ENCODE measurements around the gene PTPN21.

PTPN21 gene

DNA sequence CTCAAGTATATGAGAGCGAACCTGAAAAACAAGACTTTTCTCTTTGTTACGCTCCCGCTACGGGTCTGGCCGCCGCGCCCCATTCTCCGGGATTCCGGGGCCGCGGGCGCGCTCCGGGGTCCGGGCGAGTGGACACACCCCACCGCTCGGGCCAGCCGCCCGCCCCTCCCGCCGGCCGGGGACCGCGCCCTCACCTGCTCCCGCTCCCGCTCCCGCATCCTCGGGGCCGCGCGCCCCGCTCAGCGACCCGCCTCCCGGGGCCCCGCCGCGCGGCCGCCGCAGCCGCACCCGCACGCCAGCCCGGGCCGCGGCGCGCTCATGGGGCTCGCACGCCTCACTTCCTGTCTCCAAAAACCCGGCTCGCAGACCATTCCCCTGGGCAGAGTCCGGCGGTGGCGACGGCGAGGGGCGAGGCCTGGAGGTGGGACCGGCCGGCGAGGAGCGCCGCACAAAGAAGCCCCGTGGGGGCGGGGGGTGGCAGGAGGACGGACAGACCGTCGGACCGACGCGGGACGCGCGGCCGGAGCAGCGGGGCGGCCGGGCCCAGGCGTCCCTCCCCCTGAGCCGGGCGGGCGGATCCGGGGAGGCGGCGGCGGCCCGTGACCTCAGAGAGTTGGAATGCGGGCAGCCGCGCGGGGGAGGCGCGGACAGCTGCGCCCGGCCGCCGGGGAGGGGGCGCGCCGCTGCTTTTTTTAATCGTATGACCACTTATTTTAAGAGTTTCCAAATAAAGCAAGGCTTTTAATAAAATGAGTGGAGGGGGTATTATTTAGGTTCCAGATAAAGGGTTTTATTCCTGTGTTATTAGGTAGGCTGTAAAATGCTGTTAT is at the start of gene PTPN21:
Gene PTPN21 (minus strand): TSS at position 551 of the 830 bp plus-strand sequence. CDS start 4,590 bp downstream, outside the sequence.
- DNase-seq (ENCODE audit: extremely low read depth in 1 of 2, low read depth in 1 of 2) = no peak

DNA sequence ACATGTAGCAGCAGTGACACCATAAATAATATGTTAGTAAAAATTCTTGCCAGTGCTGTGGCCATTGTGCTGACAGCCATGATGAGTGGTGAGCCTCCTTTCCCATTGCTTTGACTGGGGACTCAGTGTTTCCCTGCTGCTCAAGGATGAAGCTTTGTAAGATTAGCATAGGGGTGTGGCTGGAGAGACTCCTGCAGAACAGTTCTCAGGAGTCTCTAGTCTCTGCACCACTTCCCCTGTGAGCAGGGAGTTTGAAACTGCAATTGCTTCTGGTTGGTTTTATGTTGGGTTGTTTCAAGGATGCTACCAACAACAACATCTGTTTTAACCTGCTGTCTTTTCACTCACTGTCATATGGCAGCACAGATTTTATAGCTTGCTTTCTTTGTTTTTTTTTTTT is 49.4 kb upstream of the PTPN21 start:
- DNase-seq (ENCODE audit: extremely low read depth in 1 of 2, low read depth in 1 of 2) = no peak

DNA sequence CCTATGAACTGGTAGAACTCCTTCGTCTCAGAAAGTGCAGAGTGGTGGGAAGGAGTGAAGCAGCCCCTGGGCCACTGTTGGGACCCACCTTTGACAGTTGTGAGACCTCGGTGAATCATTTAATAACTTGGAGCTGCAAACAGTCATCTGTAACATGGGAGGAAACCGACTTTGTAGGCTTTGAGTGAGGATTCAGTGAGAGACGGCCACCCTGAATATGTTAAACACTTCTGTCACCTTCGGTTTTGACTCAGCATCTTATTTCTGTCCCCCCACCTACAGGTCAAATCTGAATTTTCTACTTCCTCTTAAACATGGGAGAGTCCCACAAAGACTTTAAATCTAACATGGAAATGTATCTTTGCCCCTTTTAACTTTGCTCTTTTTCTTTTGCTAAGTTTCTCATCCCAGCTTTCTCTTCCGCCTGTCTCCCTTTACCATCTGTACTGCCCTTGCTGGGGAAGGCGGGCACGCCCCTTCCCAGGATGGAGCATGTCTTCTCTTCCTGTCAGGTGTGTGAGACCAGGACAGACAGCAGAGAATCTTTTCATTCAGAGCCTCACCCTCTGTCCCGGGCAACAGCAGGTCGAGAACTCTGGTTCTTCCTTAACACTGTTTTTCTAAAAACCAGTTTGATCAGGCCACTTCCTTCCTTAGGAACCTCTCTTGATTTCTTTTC is 45.1 kb upstream of the PTPN21 start:
- DNase-seq (ENCODE audit: extremely low read depth in 1 of 2, low read depth in 1 of 2) = peak in 1 of 2 donors; percentile 37

DNA sequence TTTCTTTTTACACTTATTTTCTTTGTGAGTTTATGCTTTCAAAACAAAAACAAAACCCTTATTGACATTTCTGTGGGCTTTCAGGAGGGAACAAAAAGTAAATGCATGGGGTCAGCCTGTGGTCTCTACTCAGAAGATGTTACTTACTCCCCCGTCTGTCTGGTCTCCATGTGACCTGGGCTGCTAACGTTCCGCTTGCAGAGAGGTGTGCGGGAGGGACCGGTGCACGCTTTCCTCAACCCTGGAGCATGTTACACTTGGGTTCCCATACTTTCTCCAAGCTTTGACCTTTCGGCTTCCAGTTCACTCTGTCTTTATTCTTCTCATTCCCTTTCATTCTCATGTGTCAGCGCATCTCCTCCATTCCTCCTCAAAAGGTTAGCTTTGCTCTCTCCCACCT is 44.5 kb upstream of the PTPN21 start:
- DNase-seq (ENCODE audit: extremely low read depth in 1 of 2, low read depth in 1 of 2) = no peak

DNA sequence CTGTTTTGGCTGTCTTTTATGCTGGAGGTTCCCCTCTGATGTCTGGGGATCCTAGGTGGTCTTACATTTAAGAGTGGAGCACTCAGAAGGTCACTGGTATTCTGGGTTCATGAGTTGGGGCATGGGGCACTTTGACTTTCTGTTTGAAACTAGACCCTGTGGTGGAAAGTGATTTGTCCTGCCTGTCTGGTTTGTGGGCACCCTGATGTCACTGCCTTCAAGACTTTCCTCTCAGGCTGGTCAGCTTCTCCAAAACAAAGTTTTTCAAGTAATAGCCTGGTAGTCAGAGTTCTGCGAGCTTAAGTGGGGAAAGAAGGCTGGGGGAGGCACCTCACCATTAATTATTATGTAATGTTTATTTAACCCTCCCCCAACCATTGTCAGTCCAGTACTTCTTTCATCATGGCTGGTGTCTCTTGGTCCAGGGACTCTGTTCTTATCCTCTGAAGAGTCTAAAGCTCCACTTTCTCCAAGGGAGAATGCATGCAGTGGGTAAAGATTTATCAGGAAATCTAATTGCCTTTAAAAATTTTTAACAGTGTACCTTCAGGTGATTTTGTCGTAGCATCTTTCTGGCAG is 43.4 kb upstream of the PTPN21 start:
- DNase-seq (ENCODE audit: extremely low read depth in 1 of 2, low read depth in 1 of 2) = no peak

DNA sequence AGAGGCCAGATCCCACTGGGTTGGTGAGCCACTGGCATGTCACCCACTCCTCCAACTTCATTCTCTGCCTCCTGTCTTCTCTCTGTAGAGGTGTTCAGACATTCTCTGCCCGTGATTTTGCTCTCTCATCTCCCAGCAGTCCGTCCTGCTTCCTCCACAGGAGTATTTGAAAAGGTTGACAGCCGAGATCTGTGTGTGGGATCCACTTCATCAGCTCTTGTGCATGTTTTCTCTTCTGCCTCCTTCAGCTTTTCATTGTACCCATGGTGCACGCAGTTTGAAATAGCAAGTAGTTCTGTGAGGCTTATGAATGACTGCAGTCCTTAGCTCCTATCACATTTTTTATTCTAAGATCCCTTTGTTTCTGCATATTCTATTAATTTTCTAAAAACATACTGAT is 42.8 kb upstream of the PTPN21 start:
- no peak for DNase-seq (ENCODE audit: extremely low read depth in 1 of 2, low read depth in 1 of 2)

DNA sequence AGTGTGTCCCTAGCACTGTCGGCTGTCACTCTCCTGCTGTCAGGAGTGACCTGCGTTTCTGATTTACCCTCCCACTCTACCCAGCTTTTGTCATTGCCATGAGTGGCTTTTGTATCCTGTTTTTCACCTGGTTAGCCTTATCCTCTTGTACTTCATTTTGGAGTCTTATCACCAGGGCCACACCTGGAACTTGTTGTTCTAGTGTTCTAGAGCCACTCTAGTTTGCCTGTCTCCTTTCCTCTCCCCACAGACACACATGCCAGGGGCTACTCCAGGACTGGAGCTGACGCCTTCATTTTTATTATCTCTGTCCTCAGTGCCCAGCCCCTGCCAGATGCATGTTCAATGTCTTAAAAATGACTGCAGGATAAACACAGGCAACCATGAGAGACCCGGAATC is 42.2 kb upstream of the PTPN21 start:
- DNase-seq (ENCODE audit: extremely low read depth in 1 of 2, low read depth in 1 of 2) = no peak

DNA sequence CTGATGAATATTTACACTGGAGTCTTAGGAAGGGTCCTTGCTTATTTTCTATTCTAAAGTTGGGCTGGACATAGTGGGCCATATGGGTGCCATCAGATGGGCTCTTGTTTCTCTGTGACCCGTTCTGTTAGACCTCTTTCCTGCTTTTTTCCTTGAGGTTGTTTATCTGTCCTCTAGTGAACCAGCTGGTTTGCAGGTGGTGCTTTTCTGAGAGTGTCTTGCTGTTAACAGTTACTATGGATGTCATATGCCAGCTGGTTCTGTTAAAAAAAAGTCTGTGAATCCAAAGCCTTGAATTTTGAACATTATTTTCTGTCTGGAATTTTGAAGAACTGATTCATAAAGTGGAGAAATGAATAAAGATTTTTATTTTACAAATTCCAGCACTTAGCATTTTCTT is 37.2 kb upstream of the PTPN21 start:
- DNase-seq (ENCODE audit: extremely low read depth in 1 of 2, low read depth in 1 of 2) = no peak

DNA sequence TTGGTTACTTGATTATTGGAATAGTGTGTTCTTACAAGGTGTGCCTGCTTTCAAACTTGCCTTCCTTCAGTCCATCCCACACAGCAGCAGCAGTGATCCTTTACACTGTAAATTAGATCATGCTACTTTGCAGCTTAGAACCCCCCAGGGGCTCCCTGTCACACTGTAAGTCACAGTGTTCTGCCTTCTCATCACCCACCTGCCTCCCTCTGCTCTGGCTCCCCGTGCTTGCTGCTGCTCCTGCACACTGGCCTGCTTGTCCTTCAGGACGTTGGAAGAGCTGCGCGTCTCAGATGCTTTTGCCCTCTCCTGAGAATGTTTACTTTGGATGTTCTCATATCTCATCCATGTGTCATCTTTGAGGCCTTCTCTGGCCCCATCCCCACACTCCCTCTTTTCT is 35.4 kb upstream of the PTPN21 start:
- no peak for DNase-seq (ENCODE audit: extremely low read depth in 1 of 2, low read depth in 1 of 2)

DNA sequence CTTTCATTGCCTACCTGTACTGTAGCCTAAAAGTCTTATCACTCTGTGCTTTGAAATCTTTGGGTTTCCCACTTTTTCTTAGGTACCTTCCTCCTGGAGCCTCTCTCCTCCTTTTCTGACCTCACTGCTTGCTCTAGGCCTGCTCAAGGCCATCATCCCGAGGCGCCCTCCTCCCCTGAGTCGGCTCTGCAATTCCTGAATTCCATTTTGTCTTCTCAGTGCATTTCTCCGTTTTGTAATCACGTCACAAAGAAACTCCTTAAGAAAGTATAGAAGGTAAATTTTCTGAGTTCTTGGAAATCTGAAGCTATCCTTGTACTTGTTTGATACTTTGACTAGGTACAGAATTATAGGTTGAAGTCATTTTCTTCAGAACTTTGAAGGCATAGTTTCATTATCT is 33.3 kb upstream of the PTPN21 start:
- no peak for DNase-seq (ENCODE audit: extremely low read depth in 1 of 2, low read depth in 1 of 2)

DNA sequence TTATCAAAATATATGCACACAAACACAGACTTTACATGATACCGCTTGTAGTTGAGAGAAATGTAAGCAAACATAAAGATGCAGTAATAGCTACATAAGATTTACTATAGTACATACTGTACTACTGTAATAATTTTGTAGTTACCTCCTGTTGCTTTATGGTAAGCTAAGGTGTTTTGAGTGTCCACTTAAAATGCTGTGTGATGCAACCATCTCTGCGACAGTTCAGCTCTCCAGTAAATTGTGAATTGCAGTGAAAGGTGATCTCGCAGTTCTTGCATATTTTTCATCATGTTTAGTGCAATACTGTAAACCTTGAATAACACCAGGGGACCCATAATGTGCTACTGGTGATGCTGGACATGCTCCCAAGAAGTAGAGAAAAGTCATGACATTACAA is 29.6 kb upstream of the PTPN21 start:
- DNase-seq (ENCODE audit: extremely low read depth in 1 of 2, low read depth in 1 of 2) = no peak

DNA sequence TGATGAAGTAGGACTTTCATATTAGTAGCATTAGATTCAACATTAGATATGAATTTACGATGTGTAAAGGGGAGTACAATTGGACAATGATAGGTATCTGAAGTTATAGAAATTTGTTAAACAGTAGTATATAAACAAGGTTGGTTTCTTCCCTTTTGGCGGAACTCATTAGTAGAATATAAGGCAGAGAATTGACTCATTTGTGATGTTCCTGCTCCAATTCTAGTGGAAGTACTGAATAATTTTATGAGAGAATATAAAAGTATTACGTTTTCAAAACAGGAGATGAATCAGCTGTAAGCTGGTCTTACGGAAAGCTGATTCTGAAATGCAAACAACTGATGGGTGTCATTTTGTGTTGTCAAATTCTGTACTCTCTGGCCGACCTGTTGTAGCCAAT is 21.4 kb upstream of the PTPN21 start:
- no peak for DNase-seq (ENCODE audit: extremely low read depth in 1 of 2, low read depth in 1 of 2)

DNA sequence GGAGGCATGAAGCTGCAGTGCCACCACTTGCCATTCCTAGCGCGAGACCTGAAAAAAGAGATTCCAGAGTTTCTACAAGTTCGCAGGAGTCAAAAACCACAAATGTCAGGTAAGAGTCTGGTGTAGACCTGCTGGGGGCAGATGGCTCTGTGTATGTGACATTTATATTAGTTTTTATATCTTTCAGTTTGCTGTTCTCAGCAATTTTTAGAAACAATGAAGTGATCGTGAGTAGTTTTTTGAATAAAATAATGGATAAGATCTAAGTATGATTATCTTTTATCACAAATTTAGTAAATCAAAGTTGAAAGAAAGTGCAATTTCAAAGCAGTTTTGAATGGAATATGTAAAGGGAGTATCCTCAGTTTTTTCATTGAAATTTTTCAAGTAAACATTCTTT is 17.3 kb upstream of the PTPN21 start:
- DNase-seq (ENCODE audit: extremely low read depth in 1 of 2, low read depth in 1 of 2) = no peak

DNA sequence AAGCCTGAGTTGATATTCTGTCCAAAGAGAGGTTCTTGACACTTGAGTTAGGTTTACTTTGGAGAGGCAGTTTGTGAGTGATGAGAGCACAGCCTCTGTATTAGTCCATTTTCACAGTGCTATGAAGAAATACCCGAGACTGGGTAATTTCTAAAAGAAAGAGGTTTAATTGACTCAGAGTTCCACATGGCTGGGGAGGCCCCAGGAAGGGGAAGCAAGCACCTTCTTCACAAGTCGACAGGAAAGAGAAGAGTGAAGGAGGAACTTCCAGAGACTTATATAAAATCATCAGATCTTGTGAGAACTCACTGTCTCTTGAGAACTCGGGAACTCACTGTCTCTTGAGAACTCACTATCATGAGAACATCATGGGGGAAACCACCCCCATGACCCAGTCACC is 13.4 kb upstream of the PTPN21 start:
- no peak for DNase-seq (ENCODE audit: extremely low read depth in 1 of 2, low read depth in 1 of 2)

DNA sequence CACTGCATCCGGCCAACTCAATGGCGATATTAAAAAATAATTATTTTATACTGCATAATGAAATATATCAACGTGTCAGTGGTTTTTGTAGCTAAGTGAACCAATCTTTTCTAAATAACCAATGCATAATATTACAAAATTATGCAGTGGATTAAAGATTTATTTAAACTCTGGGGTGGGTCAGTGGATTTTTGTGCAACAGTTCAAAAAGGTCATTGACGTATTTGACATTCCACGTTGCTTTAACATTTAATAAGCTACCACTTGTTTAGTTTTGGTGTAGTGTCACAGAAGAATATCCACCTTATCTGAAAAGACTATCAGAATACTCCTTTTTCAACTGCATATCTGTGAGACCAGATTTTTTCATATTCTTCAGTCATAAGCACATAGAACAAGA is 10.6 kb upstream of the PTPN21 start:
- no peak for DNase-seq (ENCODE audit: extremely low read depth in 1 of 2, low read depth in 1 of 2)

DNA sequence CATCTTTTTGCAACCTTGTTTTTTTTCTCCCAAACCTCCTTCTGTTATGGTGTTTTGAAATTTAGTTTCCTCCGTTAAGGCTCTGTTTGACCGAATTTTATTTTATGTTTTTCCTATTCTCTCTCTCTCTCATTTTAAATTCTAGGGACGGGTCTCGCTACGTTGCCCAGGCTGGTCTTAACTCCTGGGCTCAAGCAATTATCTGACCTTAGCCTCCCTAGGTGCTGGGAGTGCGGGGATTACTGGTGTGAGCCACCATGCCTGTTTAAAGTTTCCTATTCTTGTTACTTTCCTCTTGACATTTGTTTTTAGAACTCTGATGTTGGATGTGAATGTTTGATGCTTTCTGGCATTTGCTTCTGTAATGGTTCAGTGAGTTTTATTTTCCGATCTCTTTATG is 9.0 kb upstream of the PTPN21 start:
- DNase-seq (ENCODE audit: extremely low read depth in 1 of 2, low read depth in 1 of 2) = no peak

DNA sequence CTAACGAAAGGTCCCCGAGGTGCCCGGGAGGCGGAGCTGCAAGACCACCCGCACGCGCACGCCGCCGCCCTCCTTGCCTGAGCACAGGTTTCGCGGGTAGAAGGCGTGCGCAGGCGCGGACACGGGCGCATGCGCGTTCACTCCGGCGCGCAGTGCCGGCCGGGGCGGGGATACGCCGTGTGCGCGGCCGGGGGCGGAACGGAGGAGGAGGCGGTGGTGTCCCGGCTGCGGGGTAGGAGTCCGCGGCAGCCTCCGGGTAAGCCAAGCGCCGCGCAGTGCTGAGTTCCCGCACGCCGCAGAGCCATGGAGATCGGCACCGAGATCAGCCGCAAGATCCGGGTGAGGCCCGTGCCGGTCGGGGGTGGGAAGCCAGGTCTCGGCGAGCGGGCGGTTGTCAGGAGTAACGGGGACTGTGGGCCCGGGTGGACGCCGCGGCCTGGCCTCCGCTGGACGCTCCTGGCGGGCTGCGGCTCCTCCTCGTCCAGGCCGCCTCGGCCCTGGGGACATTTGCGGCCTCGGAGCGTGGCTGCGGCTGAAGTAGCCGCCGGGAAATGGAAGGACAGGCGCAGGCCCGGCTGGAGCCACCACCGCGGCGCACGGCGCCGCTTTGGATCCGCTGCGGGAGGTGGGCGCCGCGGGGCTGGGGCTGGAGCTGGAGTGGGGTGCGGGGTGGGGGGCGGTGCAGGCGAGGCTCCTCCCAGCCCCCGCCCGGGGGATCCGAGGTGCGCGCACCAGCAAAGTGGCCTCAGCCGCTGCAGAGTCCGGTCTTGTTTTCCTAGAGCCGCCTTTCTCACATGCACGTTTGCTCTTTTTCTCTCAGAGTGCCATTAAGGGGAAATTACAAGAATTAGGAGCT is 8.3 kb upstream of the PTPN21 start, which contains the start of gene ZC3H14:
Gene ZC3H14 (plus strand): TSS at position 207 of the 856 bp plus-strand sequence. CDS start 97 bp downstream, at position 304.
- DNase-seq (ENCODE audit: extremely low read depth in 1 of 2, low read depth in 1 of 2) = peak; percentile 81 to 87

DNA sequence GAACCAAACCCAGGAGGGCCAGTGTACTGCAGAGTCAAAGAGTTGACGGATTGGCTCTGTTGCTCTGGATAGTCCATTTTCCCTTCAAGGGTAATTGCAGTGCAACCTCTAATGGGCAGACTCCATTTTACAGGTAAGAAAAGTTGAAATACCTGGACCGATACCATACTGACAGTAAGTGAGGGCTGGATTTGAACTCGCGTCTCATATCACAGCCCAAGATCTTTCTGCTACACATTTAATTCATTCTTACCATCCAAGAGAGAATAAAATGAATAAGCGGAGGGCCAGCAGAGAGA is 7.7 kb upstream of the PTPN21 start:
- DNase-seq (ENCODE audit: extremely low read depth in 1 of 2, low read depth in 1 of 2) = no peak

DNA sequence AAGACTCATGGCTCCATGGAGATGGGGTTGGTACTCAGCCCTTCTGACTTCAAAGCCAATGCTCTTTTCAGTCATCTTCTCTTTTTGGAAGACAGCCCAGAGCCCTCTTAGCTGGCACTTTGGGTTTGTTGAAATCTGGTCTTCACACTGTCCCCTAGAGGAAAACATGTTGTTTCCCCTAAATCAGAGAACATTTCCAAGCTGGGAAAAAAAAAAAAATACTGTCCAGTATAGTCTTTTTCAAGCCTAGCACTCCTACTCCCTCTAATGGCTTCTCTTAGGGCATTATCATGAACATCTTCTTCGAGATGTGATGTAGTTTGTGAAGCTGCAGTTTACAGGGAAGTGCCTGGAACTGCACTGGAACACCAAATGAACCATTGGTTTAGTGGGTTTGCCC is 5.0 kb upstream of the PTPN21 start:
- DNase-seq (ENCODE audit: extremely low read depth in 1 of 2, low read depth in 1 of 2) = no peak

DNA sequence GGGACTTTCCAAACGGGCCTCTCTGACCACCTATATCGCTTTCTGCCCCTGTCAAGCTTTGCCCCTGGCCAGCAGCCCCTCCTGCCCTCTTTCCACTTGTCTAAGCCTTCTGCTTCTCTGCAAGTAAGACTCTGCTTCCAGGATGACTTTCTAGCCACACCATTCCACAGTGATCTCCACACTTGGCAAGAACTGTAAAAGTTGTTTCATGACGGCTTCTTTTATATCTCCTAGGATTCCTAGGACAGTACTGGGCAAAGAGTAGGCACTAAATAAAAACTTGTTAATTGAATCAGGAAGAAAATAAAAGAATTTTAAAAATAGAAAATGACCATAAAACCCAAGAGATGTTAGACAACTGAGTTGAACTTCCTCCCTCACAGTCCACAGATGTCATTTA is 1.8 kb upstream of the PTPN21 start:
- DNase-seq (ENCODE audit: extremely low read depth in 1 of 2, low read depth in 1 of 2) = no peak

DNA sequence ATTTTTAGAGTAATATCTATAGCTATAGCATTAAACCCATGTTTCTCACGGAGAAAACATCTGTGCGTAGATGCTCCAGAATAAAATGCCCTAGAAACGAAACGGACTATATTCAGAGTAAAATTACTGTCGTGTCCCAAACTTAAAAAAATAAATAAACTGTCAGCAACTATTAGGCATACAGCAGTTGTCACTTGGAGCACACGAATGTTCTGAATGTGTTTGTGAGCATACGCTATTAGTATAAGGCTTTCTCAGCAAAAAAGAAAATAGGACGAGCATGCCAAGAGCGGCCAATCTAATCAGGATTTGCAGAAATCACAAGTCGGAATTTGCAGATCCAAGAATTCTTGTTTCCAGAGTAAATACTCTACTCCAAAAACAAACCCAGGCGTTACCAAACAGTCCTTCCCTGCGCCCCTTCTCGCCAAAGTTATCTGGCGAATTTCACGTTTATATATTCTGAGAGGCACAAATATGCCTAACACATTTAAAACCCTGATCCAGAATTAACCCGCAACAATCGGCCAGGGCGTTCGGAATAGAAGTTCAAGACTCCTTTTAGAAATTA is 836 bp downstream of the PTPN21 start:
- DNase-seq (ENCODE audit: extremely low read depth in 1 of 2, low read depth in 1 of 2) = no peak
